Upper lobe of left lung (tissue), 4 donors: ENCODE results near the gene KMT2C.

Source experiments
- CTCF ChIP-seq, 6 experiments: fragments of 450-650 bp in 4 of 6; fragments of 200-600 bp in 2 of 6; sonication (generic) in 2 of 6; IDR thresholded peaks; one replicate each; pipeline ENCODE4 v1.5.1; 2016 to 2019; ENCODE audit warnings: antibody characterized with exemption in 6 of 6
- POLR2A ChIP-seq, 4 donors: fragments of 450-650 bp; IDR thresholded peaks; one replicate each; pipeline ENCODE4 v1.5.1; 2016 to 2017; ENCODE audit warnings: antibody characterized with exemption in 4 of 4, mild to moderate bottlenecking in 2 of 4
- POLR2AphosphoS5 ChIP-seq, 2 donors: sonication (generic); formaldehyde crosslinking; IDR thresholded peaks; one replicate each; pipeline ENCODE4 v1.5.1; 2017; ENCODE audit warnings: antibody characterized with exemption in 2 of 2

GRCh38 chr7:152463709-152464311 is 28.0 kb upstream of the KMT2C start:
- peak; percentile 90 to 94 for TF ChIP-seq POLR2AphosphoS5 (IDR thresholded peaks at IDR 0.05)
- no peak for TF ChIP-seq CTCF (IDR thresholded peaks at IDR 0.05)
- peak in 3 of 4 donors; percentile 92 to 98 (median 98) for TF ChIP-seq POLR2A (IDR thresholded peaks at IDR 0.05)
